A549 (cell line): ENCODE results near the gene TENT5C. TPM values are rescaled to one million over a fixed set of nuclear protein-coding genes. Genes with fewer than 3 reads are reported as not detected.

Source experiments
- ATAC-seq, 2 experiments: fragments of 200-7000 bp in 1 of 2; fragments of >200 bp in 1 of 2; cut with Nextera tagmentation in 1 of 2; cut with Tn5 transposase in 1 of 2; 3 replicates each; pipeline versions ENCODE4 v1.8.0 to v1.9.1; 2018 to 2020; ENCODE audit warnings: mild to moderate bottlenecking in 1 of 2, moderate library complexity in 1 of 2
- CTCF ChIA-PET: fragments of 300-600 bp; sonication (Branson Sonifier 250); formaldehyde crosslinking; extraction: SDS; loops from one replicate; lab custom pipeline; 2021; ENCODE audit warnings: antibody characterized with exemption, inconsistent platforms; lab: Yijun Ruan, JAX
- POLR2A ChIA-PET: fragments of 350-600 bp; formaldehyde crosslinking; extraction: SDS; loops from one replicate; lab custom pipeline; 2021; ENCODE audit warnings: antibody characterized with exemption, inconsistent platforms; lab: Yijun Ruan, JAX
- DNase-seq, 2 experiments: peaks; one replicate each; pipeline versions ENCODE4 v3.0.0 to v3.0.0-alpha.2; 2011 to 2016; ENCODE audit warnings: low read depth in 1 of 2, low spot score in 1 of 2
- FAIRE-seq: peaks from 2 replicates; lab custom pipeline; 2011; peaks lifted over from hg19 to GRCh38; lab: Jason Lieb, UNC
- H3K27ac ChIP-seq, 2 experiments: fragments of >200 bp; sonication (Bioruptor Twin); formaldehyde crosslinking; 3 replicates each; pipeline ENCODE4 v1.5.1; 2016 to 2017
- H3K4me1 ChIP-seq: fragments of >200 bp; sonication (Bioruptor Twin); formaldehyde crosslinking; 3 replicates; pipeline ENCODE4 v1.6.1; 2016
- H3K4me2 ChIP-seq: fragments of >200 bp; sonication (Bioruptor Twin); formaldehyde crosslinking; 3 replicates; pipeline ENCODE4 v1.6.1; 2016
- H3K4me3 ChIP-seq: fragments of >200 bp; sonication (Bioruptor Twin); formaldehyde crosslinking; 3 replicates; pipeline ENCODE4 v1.5.1; 2016
- H3K9me3 ChIP-seq: fragments of >200 bp; sonication (Bioruptor Twin); formaldehyde crosslinking; 3 replicates; pipeline ENCODE4 v1.6.1; 2016
- CBX2 ChIP-seq: fragments of 200-600 bp; sonication (generic); IDR thresholded peaks from 2 replicates; pipeline ENCODE4 v1.6.1; 2016; ENCODE audit warnings: low read depth, mild to moderate bottlenecking, borderline replicate concordance
- CBX8 ChIP-seq: fragments of 200-600 bp; sonication (generic); IDR thresholded peaks from 2 replicates; pipeline ENCODE4 v1.6.1; 2016
- CHD4 ChIP-seq: fragments of 200-600 bp; sonication (generic); IDR thresholded peaks from 2 replicates; pipeline ENCODE4 v1.6.1; 2016; ENCODE audit warnings: antibody characterized with exemption, mild to moderate bottlenecking, borderline replicate concordance
- CTCF ChIP-seq: fragments of >200 bp; sonication (Bioruptor Twin); formaldehyde crosslinking; IDR thresholded peaks from 3 replicates; pipeline ENCODE4 v1.5.1; 2016
- EHF ChIP-seq: fragments of 250-450 bp; sonication (Bioruptor Pico); IDR thresholded peaks from 2 replicates; pipeline ENCODE4 v1.5.0; 2020; ENCODE audit warnings: mild to moderate bottlenecking
- FOSL2 ChIP-seq, 2 experiments: fragments of 450-650 bp in 1 of 2; fragments of >200 bp in 1 of 2; sonication (Bioruptor Twin) in 1 of 2; formaldehyde crosslinking; IDR thresholded peaks; 2 replicates each; pipeline versions ENCODE4 v1.5.0 to v1.6.1; 2016 to 2020; ENCODE audit warnings: mild to moderate bottlenecking in 1 of 2, moderate library complexity in 1 of 2
- GATA3 ChIP-seq: IDR thresholded peaks from 2 replicates; pipeline ENCODE4 v1.6.1; 2012; ENCODE audit warnings: borderline replicate concordance
- HDAC2 ChIP-seq: fragments of 200-600 bp; sonication (generic); IDR thresholded peaks from 2 replicates; pipeline ENCODE4 v1.6.1; 2016
- HEYL ChIP-seq: fragments of 250-450 bp; sonication (Bioruptor Pico); IDR thresholded peaks from 2 replicates; pipeline ENCODE4 v1.8.0; 2021; ENCODE audit warnings: mild to moderate bottlenecking, moderate library complexity
- HMGXB4 ChIP-seq: fragments of 250-450 bp; sonication (Bioruptor Pico); IDR thresholded peaks from 2 replicates; pipeline ENCODE4 v1.5.0; 2021; ENCODE audit warnings: mild to moderate bottlenecking, moderate library complexity, borderline replicate concordance
- HOXB13 ChIP-seq: fragments of 250-450 bp; sonication (Bioruptor Pico); IDR thresholded peaks from 2 replicates; pipeline ENCODE4 v1.5.0; 2020; ENCODE audit warnings: low read depth, mild to moderate bottlenecking, moderate library complexity
- HOXB5 ChIP-seq: fragments of 250-450 bp; sonication (Bioruptor Pico); IDR thresholded peaks from 2 replicates; pipeline ENCODE4 v1.5.0; 2020; ENCODE audit warnings: mild to moderate bottlenecking, moderate library complexity
- JUN ChIP-seq, 2 experiments: fragments of >200 bp; sonication (Bioruptor Twin); formaldehyde crosslinking; IDR thresholded peaks; 2 replicates in 1 of 2; 3 replicates in 1 of 2; pipeline ENCODE4 v1.6.1; 2016 to 2017
- JUNB ChIP-seq: fragments of >200 bp; sonication (Bioruptor Twin); formaldehyde crosslinking; IDR thresholded peaks from 2 replicates; pipeline ENCODE4 v1.6.1; 2016
- KDM1A ChIP-seq: fragments of 200-600 bp; sonication (generic); IDR thresholded peaks from 2 replicates; pipeline ENCODE4 v1.6.1; 2016; ENCODE audit warnings: low read depth, mild to moderate bottlenecking
- MAFK ChIP-seq: fragments of 450-650 bp; IDR thresholded peaks from 2 replicates; pipeline ENCODE4 v1.6.1; 2014; ENCODE audit not compliant: partially characterized antibody
- MAZ ChIP-seq: fragments of 150-350 bp; IDR thresholded peaks from 2 replicates; pipeline ENCODE4 v1.6.1; 2014; ENCODE audit warnings: antibody characterized with exemption, low read depth, low read length, borderline replicate concordance
- MYC ChIP-seq: IDR thresholded peaks from 2 replicates; pipeline ENCODE4 v1.6.1; 2012; ENCODE audit warnings: mild to moderate bottlenecking, inconsistent platforms, low read length, improper control_type of control experiment, borderline replicate concordance
- POLR2A ChIP-seq: IDR thresholded peaks from 2 replicates; pipeline ENCODE4 v1.6.1; 2012; ENCODE audit warnings: mild to moderate bottlenecking, low read length
- SREBF2 ChIP-seq: fragments of 450-650 bp; IDR thresholded peaks from 2 replicates; pipeline ENCODE4 v1.6.1; 2014; ENCODE audit warnings: mild to moderate bottlenecking, moderate library complexity
- TFCP2L1 ChIP-seq: fragments of 250-450 bp; sonication (Bioruptor Pico); IDR thresholded peaks from 2 replicates; pipeline ENCODE4 v1.5.0; 2021; ENCODE audit warnings: mild to moderate bottlenecking
- TP53 ChIP-seq: fragments of 250-450 bp; sonication (Bioruptor Pico); IDR thresholded peaks from 2 replicates; pipeline ENCODE4 v1.5.0; 2021; ENCODE audit warnings: mild to moderate bottlenecking, moderate library complexity
- USF2 ChIP-seq: fragments of 450-650 bp; IDR thresholded peaks from 2 replicates; pipeline ENCODE4 v1.6.1; 2014; ENCODE audit warnings: antibody characterized with exemption
- ZC3H11A ChIP-seq: fragments of 450-650 bp; IDR thresholded peaks from 2 replicates; pipeline ENCODE4 v1.6.1; 2014; ENCODE audit warnings: antibody characterized with exemption, mild to moderate bottlenecking
- WGBS: methylation state at CpG from one replicate; pipeline ENCODE4 v1.1.6; 2017; ENCODE audit errors: missing lambda C conversion rate; 5-methylcytosine and 5-hydroxymethylcytosine counted together
- polyA plus RNA-seq, 4 experiments: library from polyadenylated mRNA; depleted of rRNA in 3 of 4; stranded (reverse); fragments of >200 nt; fragmentation: RNase III in 1 of 4; extraction: RNeasy Plus Mini Kit Qiagen cat#74134 plus additional on column Dnase treatment in 1 of 4; gene quantifications; 2 replicates in 3 of 4; 3 replicates in 1 of 4; pipeline ENCODE4 v1.2.3, GENCODE V29; 2011 to 2017
- TF ChIP-seq, protein P1 (sequence below): fragments of >200 bp; sonication (Bioruptor Twin); formaldehyde crosslinking; IDR thresholded peaks from 3 replicates; pipeline ENCODE4 v1.6.1; 2016

TENT5C gene
- polyA plus RNA-seq, 2 of the 4 experiments (the other 2 are of a cell fraction): 0.14 to 0.17 TPM

- H3K9me3 ChIP-seq: no peaks in the 10 kb centered on the region
- ATAC-seq (no peak), DNase-seq (no peak), FAIRE-seq (no peak)
- H3K4me1 ChIP-seq: no peaks in the 10 kb centered on the region
- H3K27ac ChIP-seq: no peak overlapping the region
- H3K4me3 ChIP-seq: no peak overlapping the region
- H3K4me2 ChIP-seq: no peak overlapping the region
- ChIA-PET POLR2A (no interaction called here), CTCF (no interaction called here)
- TF ChIP-seq CBX8 (no peak), HOXB13 (no peak), POLR2A (no peak), SREBF2 (no peak)
- WGBS: 53% methylated on average over 3 of the region's 3 CpGs
Measured at GRCh38 chr1:117641536-117641935, 35.7 kb downstream of the TENT5C start.

GRCh38 chr1:117642963-117643362 is 37.1 kb downstream of the TENT5C start:
- TF ChIP-seq, protein P1, sequence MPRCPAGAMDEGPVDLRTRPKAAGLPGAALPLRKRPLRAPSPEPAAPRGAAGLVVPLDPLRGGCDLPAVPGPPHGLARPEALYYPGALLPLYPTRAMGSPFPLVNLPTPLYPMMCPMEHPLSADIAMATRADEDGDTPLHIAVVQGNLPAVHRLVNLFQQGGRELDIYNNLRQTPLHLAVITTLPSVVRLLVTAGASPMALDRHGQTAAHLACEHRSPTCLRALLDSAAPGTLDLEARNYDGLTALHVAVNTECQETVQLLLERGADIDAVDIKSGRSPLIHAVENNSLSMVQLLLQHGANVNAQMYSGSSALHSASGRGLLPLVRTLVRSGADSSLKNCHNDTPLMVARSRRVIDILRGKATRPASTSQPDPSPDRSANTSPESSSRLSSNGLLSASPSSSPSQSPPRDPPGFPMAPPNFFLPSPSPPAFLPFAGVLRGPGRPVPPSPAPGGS: no peak
- TF ChIP-seq HEYL (CRISPR knock-in tag) (no peak), FOSL2 (IDR thresholded peaks at IDR 0.05) (no peak), FOSL2 (CRISPR knock-in tag; IDR thresholded peaks at IDR 0.05) (no peak), MAFK (no peak), JUNB (no peak), HOXB5 (CRISPR knock-in tag) (no peak), CHD4 (no peak), EHF (CRISPR knock-in tag) (no peak), JUN (IDR thresholded peaks at IDR 0.05) (no peak), USF2 (no peak), CTCF (no peak), ZC3H11A (no peak)
- TF ChIP-seq, all 56 proteins: peak for 0
- Histone ChIP-seq H3K4me3 (no peak overlapping the region), H3K27ac (no peak overlapping the region), H3K4me2 (no peak overlapping the region), H3K4me1 (no peaks in the 10 kb centered on the region), H3K9me3 (no peaks in the 10 kb centered on the region)
- DNase-seq: no peak
- ATAC-seq: no peak
- 72% methylated on average over 4 of the region's 4 CpGs for WGBS
- no peak for FAIRE-seq
- POLR2A ChIA-PET: no interaction called here
- CTCF ChIA-PET: no interaction called here

DNA sequence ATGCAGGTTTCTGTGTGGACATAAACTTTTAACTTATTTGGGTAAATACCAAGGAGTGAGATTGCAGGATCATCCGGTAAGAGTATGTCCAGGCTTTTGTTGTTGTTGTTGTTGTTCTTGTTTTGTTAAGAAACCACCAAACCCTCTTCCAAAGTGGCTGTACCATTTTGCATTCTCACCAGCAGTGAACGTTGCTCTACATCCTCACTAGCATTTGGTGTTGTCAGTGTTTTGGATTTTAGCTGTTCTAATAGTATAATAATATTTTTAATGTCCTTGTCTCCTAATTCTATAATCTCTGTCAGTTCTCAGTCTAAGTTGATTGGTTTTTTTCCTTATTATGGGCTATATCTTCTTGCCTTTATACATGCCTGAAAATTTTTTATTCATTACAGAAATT is 37.8 kb downstream of the TENT5C start:
- no peaks in the 10 kb centered on the region for H3K9me3 ChIP-seq
- POLR2A ChIA-PET: no interaction called here
- TF ChIP-seq CBX2: no peak
- TF ChIP-seq POLR2A: no peak
- TF ChIP-seq CHD4: no peak
- TF ChIP-seq TFCP2L1 (CRISPR knock-in tag): no peak
- no peak for TF ChIP-seq JUN (IDR thresholded peaks at IDR 0.05)
- TF ChIP-seq MAZ: no peak
- TF ChIP-seq TP53: no peak
- no peak for TF ChIP-seq HMGXB4
- TF ChIP-seq HDAC2: no peak
- no peak for TF ChIP-seq KDM1A
- TF ChIP-seq, protein P1: no peak
- TF ChIP-seq GATA3: no peak
- TF ChIP-seq MYC: no peak
- CTCF ChIA-PET: no interaction called here
- DNase-seq: no peak
- no peaks in the 10 kb centered on the region for H3K4me1 ChIP-seq
- no peak overlapping the region for H3K4me3 ChIP-seq
- no peak for FAIRE-seq
- H3K27ac ChIP-seq: no peak overlapping the region
- 35% methylated on average over 2 of the region's 2 CpGs for WGBS
- no peak overlapping the region for H3K4me2 ChIP-seq
- no peak for ATAC-seq
